ENCODE results near the gene SLC7A6OS. TPM values are rescaled to one million over a fixed set of nuclear protein-coding genes. Genes with fewer than 3 reads are reported as not detected.

Gene SLC7A6OS
- total RNA-seq, 2 experiments from 2014 or later, result 29.0 to 32.1 TPM

- Histone ChIP-seq H3K4me1 (ENCODE audit: insufficient read depth, low read length) (peaks cover 100% of the 10 kb centered on the region), H3K27ac (ENCODE audit: low read depth in 1 of 2, low read length in 2 of 2) (peak overlapping the region; percentile 73 to 80), H3K4me3 (ENCODE audit: low read length) (peak overlapping the region; percentile 20), H3K36me3 (ENCODE audit: insufficient read depth, low read length) (peaks cover 40% of the 10 kb centered on the region), H3K9me3 (ENCODE audit: control insufficient read depth in 1 of 2, insufficient read depth in 1 of 2, low read length in 2 of 2) (no peaks in the 10 kb centered on the region), H3K27me3 (ENCODE audit: control insufficient read depth in 1 of 2, insufficient read depth in 2 of 2, low read length in 2 of 2) (no peaks in the 10 kb centered on the region)
- CTCF ChIA-PET, result interaction anchor here (0.7 to 23.0 kb wide), 7 partner anchors 10 to 183 kb away, joined by 3 to 278 read pairs (median 7); partner anchors contain the start of gene SLC7A6
- DNase-seq, result peak in 6 of 14 experiments; percentile 20 to 82 (median 62)
- Mint-ChIP-seq H3K9me3 (no peaks in the 10 kb centered on the region), H3K27me3 (no peaks in the 10 kb centered on the region), H3K4me1 (ENCODE audit: low read depth) (peaks cover 94% of the 10 kb centered on the region), H3K4me3 (peak overlapping the region; percentile 73), H3K36me3 (ENCODE audit: low read depth) (peaks cover 83% of the 10 kb centered on the region), H3K27ac (peak overlapping the region; percentile 87)
- intact Hi-C loops (cut with DNase I, micrococcal nuclease), result loop anchor here (1.0 to 2.0 kb wide), 3 partner anchors 14 to 21 kb away; no protein-coding TSS in a partner anchor
- ATAC-seq (ENCODE audit: poor library complexity), result peak; percentile 60
- POLR2A ChIA-PET, result interaction anchor here (0.6 to 14.1 kb wide), 12 partner anchors 8 to 938 kb away, joined by 3 to 271 read pairs (median 6); partner anchors contain the start of genes PRMT7, SLC7A6 and SLC7A6OS
- no peak for TF ChIP-seq CTCF (IDR thresholded peaks at IDR 0.05)
Observed at GRCh38 chr16:68286153-68287074, 24.3 kb downstream of the SLC7A6OS start.

DNA sequence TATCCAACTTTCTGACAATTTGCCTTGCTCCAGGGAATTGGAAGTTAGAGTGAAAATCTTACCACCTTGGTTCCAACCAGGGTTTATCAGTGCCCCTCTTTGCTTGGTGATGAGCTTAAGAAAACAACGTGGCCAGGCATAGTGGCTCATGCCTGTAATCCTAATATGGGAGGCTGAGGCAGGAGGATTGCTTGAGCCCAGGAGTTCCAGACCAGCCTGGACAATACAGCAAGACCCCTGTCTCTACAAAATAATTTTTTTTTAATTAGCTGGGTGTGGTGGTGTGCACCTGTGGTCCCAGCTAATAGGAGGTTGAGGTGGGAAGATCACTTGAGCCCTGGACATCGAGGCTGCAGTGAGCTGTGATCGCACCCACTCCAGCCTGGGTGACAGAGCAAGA, 25.1 kb downstream of the SLC7A6OS start:
- no peaks in the 10 kb centered on the region for H3K9me3 ChIP-seq (ENCODE audit: control insufficient read depth in 1 of 2, insufficient read depth in 1 of 2, low read length in 2 of 2)
- Mint-ChIP-seq H3K4me1 (ENCODE audit: low read depth) (peaks cover 94% of the 10 kb centered on the region), H3K36me3 (ENCODE audit: low read depth) (peaks cover 83% of the 10 kb centered on the region), H3K27me3 (no peaks in the 10 kb centered on the region), H3K4me3 (peak overlapping the region; percentile 73), H3K9me3 (no peaks in the 10 kb centered on the region), H3K27ac (peak overlapping the region; percentile 87)
- DNase-seq, result no peak
- peak overlapping the region; percentile 20 for H3K4me3 ChIP-seq (ENCODE audit: low read length)
- H3K27ac ChIP-seq (ENCODE audit: low read depth in 1 of 2, low read length in 2 of 2), result peak overlapping the region; percentile 73 to 80
- no peak for ATAC-seq (ENCODE audit: poor library complexity)
- no peaks in the 10 kb centered on the region for H3K27me3 ChIP-seq (ENCODE audit: control insufficient read depth in 1 of 2, insufficient read depth in 2 of 2, low read length in 2 of 2)
- intact Hi-C loops (cut with DNase I, micrococcal nuclease), result loop anchor here (2.0 kb wide), 3 partner anchors 13 to 21 kb away; partner anchors contain the start of gene SLC7A6 (in 1 of the 2)
- TF ChIP-seq CTCF (IDR thresholded peaks at IDR 0.05), result no peak
- H3K36me3 ChIP-seq (ENCODE audit: insufficient read depth, low read length), result peaks cover 34% of the 10 kb centered on the region
- ChIA-PET POLR2A (interaction anchor here (0.6 to 14.1 kb wide), 12 partner anchors 9 to 939 kb away, joined by 3 to 271 read pairs (median 7); partner anchors contain the start of genes PRMT7, SLC7A6 and SLC7A6OS), CTCF (interaction anchor here (0.6 to 23.0 kb wide), 8 partner anchors 9 to 182 kb away, joined by 3 to 278 read pairs (median 6); partner anchors contain the start of gene SLC7A6)
- H3K4me1 ChIP-seq (ENCODE audit: insufficient read depth, low read length), result peaks cover 100% of the 10 kb centered on the region

DNA sequence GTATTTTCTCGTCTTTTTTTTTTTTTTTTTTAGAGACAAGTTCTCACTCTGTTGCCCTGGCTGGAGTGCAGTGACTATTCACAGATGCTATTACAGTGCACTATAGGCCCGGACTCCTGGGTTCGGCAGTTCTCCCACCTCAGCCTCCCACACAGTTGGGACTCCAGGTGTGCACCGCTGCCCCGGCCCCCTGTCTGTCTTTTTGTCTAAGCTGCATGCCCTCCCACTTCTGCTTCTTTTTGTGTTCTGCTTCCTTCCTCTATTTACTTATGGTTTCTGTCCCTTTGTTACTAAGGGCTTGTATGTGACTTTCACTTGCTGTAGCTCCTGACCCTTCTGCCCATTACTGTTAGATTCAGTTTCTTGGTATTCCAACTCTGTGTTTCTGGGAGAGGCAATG, 25.9 kb downstream of the SLC7A6OS start:
- ChIA-PET CTCF (interaction anchor here (0.8 to 23.0 kb wide), 6 partner anchors 8 to 43 kb away, joined by 4 to 278 read pairs (median 8); partner anchors contain the start of genes PRMT7, SLC7A6 and SLC7A6OS), POLR2A (interaction anchor here (0.6 to 14.1 kb wide), 7 partner anchors 10 to 44 kb away, joined by 3 to 271 read pairs (median 11); partner anchors contain the start of genes PRMT7, SLC7A6 and SLC7A6OS)
- H3K27me3 ChIP-seq (ENCODE audit: control insufficient read depth in 1 of 2, insufficient read depth in 2 of 2, low read length in 2 of 2), result no peaks in the 10 kb centered on the region
- DNase-seq (peak in 3 of 14 experiments; percentile 26 to 50 (median 46)), ATAC-seq (ENCODE audit: poor library complexity) (no peak)
- TF ChIP-seq CTCF (IDR thresholded peaks at IDR 0.05), result no peak
- no peaks in the 10 kb centered on the region for H3K9me3 ChIP-seq (ENCODE audit: control insufficient read depth in 1 of 2, insufficient read depth in 1 of 2, low read length in 2 of 2)
- intact Hi-C loops (cut with DNase I, micrococcal nuclease), result loop anchor here in 1 of 2 experiments (2.0 kb wide), 1 partner anchor 20 kb away; the partner anchor contains the start of gene SLC7A6
- peaks cover 80% of the 10 kb centered on the region for H3K36me3 Mint-ChIP-seq (ENCODE audit: low read depth)
- H3K4me3 ChIP-seq (ENCODE audit: low read length), result peak overlapping the region; percentile 20
- H3K27me3 Mint-ChIP-seq, result no peaks in the 10 kb centered on the region
- H3K4me1 Mint-ChIP-seq (ENCODE audit: low read depth), result peaks cover 92% of the 10 kb centered on the region
- peaks cover 100% of the 10 kb centered on the region for H3K4me1 ChIP-seq (ENCODE audit: insufficient read depth, low read length)
- H3K27ac ChIP-seq (ENCODE audit: low read depth in 1 of 2, low read length in 2 of 2), result peak overlapping the region; percentile 73 to 80
- H3K9me3 Mint-ChIP-seq, result no peaks in the 10 kb centered on the region
- H3K27ac Mint-ChIP-seq, result peak overlapping the region; percentile 87
- peak overlapping the region; percentile 68 for H3K4me3 Mint-ChIP-seq
- peaks cover 32% of the 10 kb centered on the region for H3K36me3 ChIP-seq (ENCODE audit: insufficient read depth, low read length)

Data from CD4-positive, alpha-beta T cell (primary cell).